Effector memory CD8-positive, alpha-beta T cell (primary cell): ENCODE results near the gene TANK.
"Not testable (repeated sequence)": the region's sequence is repeated elsewhere in the genome, so short reads cannot be mapped to it uniquely, and the experiment has no call there.

Source experiments
- ATAC-seq: fragments of 150-1000 bp; cut with Tn5 transposase; replicated peaks from 2 replicates; pipeline ENCODE4 v1.10.0; 2021; ENCODE audit warnings: mild to moderate bottlenecking, moderate library complexity
- DNase-seq, 3 experiments: peaks; one replicate each; pipeline ENCODE4 v3.0.0; 2021
- H3K27ac Mint-ChIP-seq, 2 donors: one replicate each; pipeline ENCODE4 v1.8.0; 2022; ENCODE audit warnings: mild to moderate bottlenecking in 2 of 2, mixed read lengths in 2 of 2, moderate library complexity in 2 of 2
- H3K27me3 Mint-ChIP-seq, 2 donors: one replicate each; pipeline ENCODE4 v1.8.0; 2022; ENCODE audit warnings: mixed read lengths in 2 of 2
- H3K36me3 Mint-ChIP-seq: one replicate; pipeline ENCODE4 v1.8.0; 2022; ENCODE audit warnings: mild to moderate bottlenecking, moderate library complexity, mixed read lengths; ENCODE audit not compliant: insufficient read depth
- H3K4me1 Mint-ChIP-seq, 2 donors: one replicate each; pipeline ENCODE4 v1.8.0; 2022; ENCODE audit warnings: low read depth in 2 of 2, mixed read lengths in 2 of 2
- H3K4me3 Mint-ChIP-seq, 2 donors: one replicate each; pipeline ENCODE4 v1.8.0; 2022; ENCODE audit warnings: mild to moderate bottlenecking in 2 of 2, mixed read lengths in 2 of 2, moderate library complexity in 2 of 2
- H3K9me3 Mint-ChIP-seq, 2 donors: one replicate each; pipeline ENCODE4 v1.8.0; 2022; ENCODE audit warnings: mixed read lengths in 2 of 2

TANK gene

GRCh38 chr2:161122772-161123530, 37.3 kb upstream of the TANK start:
- no peak for DNase-seq
- H3K27me3 Mint-ChIP-seq = no peaks in the 10 kb centered on the region
- peaks cover 2% of the 10 kb centered on the region for H3K36me3 Mint-ChIP-seq
- H3K4me3 Mint-ChIP-seq = no peak overlapping the region
- peak; percentile 72 for ATAC-seq
- peaks cover 0 to 2% of the 10 kb centered on the region in 2 donors for H3K4me1 Mint-ChIP-seq
- H3K27ac Mint-ChIP-seq = no peak overlapping the region
- no peaks in the 10 kb centered on the region for H3K9me3 Mint-ChIP-seq

GRCh38 chr2:161123531-161124030, 36.6 kb upstream of the TANK start:
- no peak for ATAC-seq
- Mint-ChIP-seq H3K27me3 (no peaks in the 10 kb centered on the region), H3K36me3 (peaks cover 2% of the 10 kb centered on the region), H3K27ac (no peak overlapping the region), H3K4me3 (no peak overlapping the region), H3K4me1 (peaks cover 0 to 2% of the 10 kb centered on the region in 2 donors), H3K9me3 (no peaks in the 10 kb centered on the region)
- DNase-seq = no peak

- Mint-ChIP-seq H3K27me3 (peaks cover 0 to 5% of the 10 kb centered on the region in 2 donors), H3K4me3 (no peak overlapping the region), H3K27ac (no peak overlapping the region), H3K9me3 (no peaks in the 10 kb centered on the region), H3K36me3 (peaks cover 2% of the 10 kb centered on the region), H3K4me1 (peaks cover 0 to 2% of the 10 kb centered on the region in 2 donors)
- ATAC-seq (no peak), DNase-seq (no peak)
Measured at GRCh38 chr2:161124201-161124600, 36.0 kb upstream of the TANK start.

- Mint-ChIP-seq H3K27me3 (peaks cover 0 to 6% of the 10 kb centered on the region in 2 donors), H3K4me1 (no peaks in the 10 kb centered on the region), H3K36me3 (no peaks in the 10 kb centered on the region), H3K27ac (no peak overlapping the region), H3K9me3 (peaks cover 0 to 3% of the 10 kb centered on the region in 2 donors), H3K4me3 (no peak overlapping the region)
- DNase-seq (no peak), ATAC-seq (no peak)
Measured at GRCh38 chr2:161128885-161129284, 31.3 kb upstream of the TANK start.

- no peak overlapping the region for H3K27ac Mint-ChIP-seq
- H3K9me3 Mint-ChIP-seq = peaks cover 0 to 3% of the 10 kb centered on the region in 2 donors
- peaks cover 0 to 6% of the 10 kb centered on the region in 2 donors for H3K27me3 Mint-ChIP-seq
- H3K36me3 Mint-ChIP-seq = no peaks in the 10 kb centered on the region
- no peak overlapping the region for H3K4me3 Mint-ChIP-seq
- H3K4me1 Mint-ChIP-seq = peaks cover 6% of the 10 kb centered on the region in 2 donors
- ATAC-seq (no peak), DNase-seq (no peak)
Measured at GRCh38 chr2:161130354-161130753, 29.9 kb upstream of the TANK start.

GRCh38 chr2:161131074-161131680, 29.1 kb upstream of the TANK start:
- Mint-ChIP-seq H3K9me3 (peaks cover 0 to 3% of the 10 kb centered on the region in 2 donors), H3K36me3 (no peaks in the 10 kb centered on the region), H3K4me1 (peaks cover 7 to 8% of the 10 kb centered on the region in 2 donors), H3K4me3 (no peak overlapping the region), H3K27ac (no peak overlapping the region), H3K27me3 (peaks cover 0 to 6% of the 10 kb centered on the region in 2 donors)
- DNase-seq = no peak
- no peak for ATAC-seq

GRCh38 chr2:161131804-161132203, 28.4 kb upstream of the TANK start:
- ATAC-seq (no peak), DNase-seq (no peak)
- Mint-ChIP-seq H3K27me3 (peaks cover 0 to 6% of the 10 kb centered on the region in 2 donors), H3K4me3 (no peak overlapping the region), H3K4me1 (peaks cover 13% of the 10 kb centered on the region in 2 donors), H3K27ac (no peak overlapping the region), H3K36me3 (peaks cover 3% of the 10 kb centered on the region), H3K9me3 (peaks cover 0 to 3% of the 10 kb centered on the region in 2 donors)

- H3K4me1 Mint-ChIP-seq = peaks cover 13 to 15% of the 10 kb centered on the region in 2 donors
- H3K9me3 Mint-ChIP-seq, ATAC-seq, H3K4me3 Mint-ChIP-seq, DNase-seq, H3K27ac Mint-ChIP-seq, H3K27me3 Mint-ChIP-seq, H3K36me3 Mint-ChIP-seq: not testable (repeated sequence)
Measured at GRCh38 chr2:161132384-161132783, 27.8 kb upstream of the TANK start.

- ATAC-seq = no peak
- H3K4me3 Mint-ChIP-seq = no peak overlapping the region
- H3K9me3 Mint-ChIP-seq = peaks cover 0 to 3% of the 10 kb centered on the region in 2 donors
- peaks cover 0 to 6% of the 10 kb centered on the region in 2 donors for H3K27me3 Mint-ChIP-seq
- peaks cover 14 to 17% of the 10 kb centered on the region in 2 donors for H3K4me1 Mint-ChIP-seq
- no peak for DNase-seq
- H3K27ac Mint-ChIP-seq = no peak overlapping the region
- peaks cover 12% of the 10 kb centered on the region for H3K36me3 Mint-ChIP-seq
Measured at GRCh38 chr2:161133366-161133765, 26.9 kb upstream of the TANK start.

GRCh38 chr2:161134547-161135518, 25.4 kb upstream of the TANK start:
- no peak for ATAC-seq
- peaks cover 21% of the 10 kb centered on the region for H3K36me3 Mint-ChIP-seq

GRCh38 chr2:161135951-161136593, 24.2 kb upstream of the TANK start:
- Mint-ChIP-seq H3K36me3 (peaks cover 21% of the 10 kb centered on the region), H3K4me1 (peaks cover 27 to 39% of the 10 kb centered on the region in 2 donors), H3K27me3 (no peaks in the 10 kb centered on the region), H3K27ac (peak overlapping the region; percentile 97), H3K4me3 (peak overlapping the region; percentile 85), H3K9me3 (peaks cover 0 to 3% of the 10 kb centered on the region in 2 donors)
- DNase-seq (no peak), ATAC-seq (no peak)

More at GRCh38 chr2:161134547-161135518, 25.4 kb upstream of the TANK start:
- no peak for DNase-seq
- Mint-ChIP-seq H3K27me3 (no peaks in the 10 kb centered on the region), H3K4me3 (peak overlapping the region in 1 of 2 donors; percentile 85), H3K9me3 (peaks cover 0 to 3% of the 10 kb centered on the region in 2 donors), H3K4me1 (peaks cover 22 to 29% of the 10 kb centered on the region in 2 donors), H3K27ac (peak overlapping the region; percentile 46 to 97)

- Mint-ChIP-seq H3K27me3 (no peaks in the 10 kb centered on the region), H3K27ac (peak overlapping the region; percentile 97), H3K36me3 (peaks cover 21% of the 10 kb centered on the region), H3K4me3 (peak overlapping the region; percentile 85), H3K4me1 (peaks cover 33 to 46% of the 10 kb centered on the region in 2 donors), H3K9me3 (peaks cover 0 to 3% of the 10 kb centered on the region in 2 donors)
- peak; percentile 83 for ATAC-seq
- DNase-seq = peak; percentile 46 to 59 (median 50)
Measured at GRCh38 chr2:161136696-161137324, 23.4 kb upstream of the TANK start.
